HCEC 1CT (cell line): Measurements from ENCODE around the gene DOCK6.
"Not testable (repeated sequence)": the region's sequence is repeated elsewhere in the genome, so short reads cannot be mapped to it uniquely, and the experiment has no call there.

ENCODE experiments used
- DNase-seq: peaks from one replicate; pipeline ENCODE4 v3.0.0-alpha.2; 2017

DOCK6 gene

DNA sequence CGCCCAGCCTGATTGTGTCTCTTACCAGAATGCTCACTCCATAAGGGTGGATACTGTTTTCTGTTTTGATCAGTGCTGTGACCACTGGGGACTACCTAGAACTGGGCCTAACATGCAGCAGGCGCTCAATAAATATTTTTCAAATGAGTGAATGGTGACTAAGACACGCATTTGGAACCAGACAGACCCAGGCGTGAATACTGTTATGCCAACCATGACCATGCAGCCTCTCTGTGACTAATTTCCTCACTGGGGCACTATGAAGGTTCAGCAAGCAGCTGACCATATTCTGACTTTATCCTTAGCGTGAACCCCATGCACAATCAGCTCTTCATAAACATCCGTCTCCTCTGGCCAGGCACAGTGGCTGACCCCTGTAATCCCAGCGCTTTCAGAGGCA is 93.8 kb downstream of the DOCK6 start:
- peak; percentile 98 for DNase-seq

- DNase-seq = no peak
Observed at GRCh38 chr19:11166281-11167142, 95.8 kb downstream of the DOCK6 start.

- DNase-seq = no peak
Observed at GRCh38 chr19:11165486-11166030, 96.8 kb downstream of the DOCK6 start.

DNA sequence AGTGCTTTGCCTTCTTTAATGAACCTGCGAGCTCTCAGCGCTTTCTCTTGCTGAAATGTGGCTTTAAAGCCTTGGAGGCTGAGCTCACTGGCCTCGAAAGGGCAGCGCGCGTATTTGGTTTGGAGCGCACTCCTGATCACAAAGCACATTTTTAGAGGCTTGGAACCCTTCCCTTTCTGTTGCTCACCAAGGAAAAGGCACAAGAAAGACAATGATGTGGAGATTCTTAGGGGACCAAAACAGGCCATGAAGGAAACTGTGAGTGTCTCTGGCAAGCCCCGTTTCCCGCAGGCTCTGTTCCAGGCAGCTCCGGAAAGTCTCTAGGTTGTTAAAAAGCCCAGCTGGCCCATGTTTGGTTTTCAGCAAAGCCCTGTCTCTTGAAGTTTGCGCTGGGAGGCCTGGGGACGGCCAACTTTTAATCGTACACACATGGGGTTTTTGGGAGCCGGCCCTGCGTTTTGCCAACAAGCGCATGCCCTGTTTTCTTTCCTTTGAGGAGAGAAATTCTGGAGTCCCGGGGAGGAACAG is 97.4 kb downstream of the DOCK6 start:
- DNase-seq = no peak

- DNase-seq = no peak
Observed at GRCh38 chr19:11164296-11164695, 98.0 kb downstream of the DOCK6 start.

- DNase-seq = not testable (repeated sequence)
Observed at GRCh38 chr19:11160440-11160768, 101.9 kb downstream of the DOCK6 start.

GRCh38 chr19:11159598-11160439 is 102.5 kb downstream of the DOCK6 start:
- DNase-seq = no peak

DNA sequence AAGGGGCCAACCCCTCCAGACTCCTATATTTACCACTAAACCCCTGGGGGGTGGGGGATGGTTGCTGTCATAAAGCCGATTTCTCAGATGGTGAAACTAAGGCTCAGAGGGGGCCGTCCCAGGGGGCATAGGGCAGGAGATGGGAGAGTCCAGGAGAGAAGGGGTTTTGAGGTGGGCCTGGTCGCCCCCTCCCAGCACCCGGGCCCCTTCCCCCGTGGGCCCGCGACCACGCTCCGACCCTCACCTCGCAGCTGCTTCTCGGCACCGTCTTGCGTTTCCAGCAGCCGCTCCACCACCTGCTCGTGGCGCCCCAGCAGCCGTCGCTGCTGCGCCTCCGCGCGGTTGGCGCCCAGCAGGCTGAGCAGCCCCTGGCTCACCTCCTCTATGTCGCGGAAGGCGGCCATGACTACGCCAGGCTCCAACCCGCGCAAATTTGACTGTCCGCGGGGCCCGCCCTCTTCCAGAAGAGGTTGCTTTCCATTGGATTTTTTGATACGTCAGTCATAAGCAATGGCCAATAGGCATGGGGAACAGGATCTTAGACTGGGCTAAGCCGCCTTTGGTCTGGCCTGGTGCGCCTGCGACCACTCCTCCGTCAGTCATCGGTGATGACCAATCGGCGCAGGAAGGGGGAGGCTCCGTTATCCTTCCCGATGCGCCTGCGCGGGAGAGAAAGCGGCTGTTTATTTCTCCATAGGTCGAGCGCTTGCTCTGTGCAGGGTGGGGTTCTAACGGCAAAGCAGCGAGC is 106.8 kb downstream of the DOCK6 start, which contains the start of gene SPC24:
SPC24 (minus strand) TSS at position 410 of the 748 bp plus-strand sequence; CDS start at position 404, 6 bp downstream.
- DNase-seq = peak; percentile 99

GRCh38 chr19:11154683-11155047 is 107.7 kb downstream of the DOCK6 start:
- no peak for DNase-seq

GRCh38 chr19:11152318-11153062 is 109.8 kb downstream of the DOCK6 start:
- peak; percentile 64 for DNase-seq

- DNase-seq = no peak
Observed at GRCh38 chr19:11151181-11151580, 111.1 kb downstream of the DOCK6 start.
